SK-N-SH treated with all-trans-retinoic acid at 6 μM for 48 hours (cell line): ENCODE measurements around the gene APOL5.
"Not testable (repeated sequence)": the region's sequence is repeated elsewhere in the genome, so short reads cannot be mapped to it uniquely, and the experiment has no call there.

ENCODE experiments used
- ATAC-seq: fragments of 200-7000 bp; cut with Tn5 transposase; 3 replicates; pipeline ENCODE4 v1.9.1; 2020; ENCODE audit warnings: mild to moderate bottlenecking, moderate library complexity
- ARNTL ChIP-seq: fragments of 450-650 bp; formaldehyde crosslinking; IDR thresholded peaks from 2 replicates; pipeline ENCODE4 v1.5.0; 2020; ENCODE audit warnings: low read depth, mild to moderate bottlenecking, moderate library complexity, borderline replicate concordance
- BACH2 ChIP-seq: fragments of 250-450 bp; sonication (Bioruptor Pico); IDR thresholded peaks from 2 replicates; pipeline ENCODE4 v1.9.0; 2021; ENCODE audit warnings: mild to moderate bottlenecking, borderline replicate concordance
- CSDC2 ChIP-seq: fragments of 250-450 bp; sonication (Bioruptor Pico); IDR thresholded peaks from 2 replicates; pipeline ENCODE4 v1.5.0; 2020; ENCODE audit warnings: mild to moderate bottlenecking, moderate library complexity
- ESRRG ChIP-seq: fragments of 250-450 bp; sonication (Bioruptor Pico); IDR thresholded peaks from 2 replicates; pipeline ENCODE4 v1.6.1; 2021; ENCODE audit warnings: mild to moderate bottlenecking
- ISL1 ChIP-seq: fragments of 250-450 bp; sonication (Bioruptor Pico); IDR thresholded peaks from 2 replicates; pipeline ENCODE4 v2.1.2; 2022; ENCODE audit warnings: mild to moderate bottlenecking, moderate library complexity
- OSR1 ChIP-seq: fragments of 250-450 bp; sonication (Bioruptor Pico); IDR thresholded peaks from 2 replicates; pipeline ENCODE4 v1.8.0; 2022; ENCODE audit warnings: moderate library complexity, mild to moderate bottlenecking, inconsistent platforms
- PPARA ChIP-seq: fragments of 250-450 bp; sonication (Bioruptor Pico); IDR thresholded peaks from 2 replicates; pipeline ENCODE4 v1.5.0; 2020; ENCODE audit warnings: mild to moderate bottlenecking, borderline replicate concordance
- RARB ChIP-seq: fragments of 250-450 bp; sonication (Bioruptor Pico); IDR thresholded peaks from 2 replicates; pipeline ENCODE4 v1.8.0; 2021; ENCODE audit warnings: mild to moderate bottlenecking, moderate library complexity
- SNAI2 ChIP-seq: fragments of 250-450 bp; sonication (Bioruptor Pico); IDR thresholded peaks from 2 replicates; pipeline ENCODE4 v1.5.0; 2020; ENCODE audit warnings: mild to moderate bottlenecking, moderate library complexity
- TOX ChIP-seq: fragments of 250-450 bp; sonication (Bioruptor Pico); IDR thresholded peaks from 2 replicates; pipeline ENCODE4 v1.8.0; 2021; ENCODE audit warnings: mild to moderate bottlenecking, moderate library complexity, borderline replicate concordance
- ZFP3 ChIP-seq: fragments of 250-450 bp; sonication (Bioruptor Pico); IDR thresholded peaks from 2 replicates; pipeline ENCODE4 v1.5.0; 2020; ENCODE audit warnings: mild to moderate bottlenecking, moderate library complexity
- ZFP30 ChIP-seq: fragments of 450-650 bp; formaldehyde crosslinking; IDR thresholded peaks from 2 replicates; pipeline ENCODE4 v1.5.0; 2022; ENCODE audit warnings: mild to moderate bottlenecking, moderate library complexity
- ZNF70 ChIP-seq: fragments of 450-650 bp; formaldehyde crosslinking; IDR thresholded peaks from 2 replicates; pipeline ENCODE4 v1.5.0; 2020; ENCODE audit warnings: mild to moderate bottlenecking, moderate library complexity
- ZNF8 ChIP-seq: fragments of 450-650 bp; formaldehyde crosslinking; IDR thresholded peaks from 2 replicates; pipeline ENCODE4 v1.5.0; 2020; ENCODE audit warnings: mild to moderate bottlenecking, moderate library complexity
- TF ChIP-seq, protein P1 (sequence below): fragments of 250-450 bp; sonication (Bioruptor Pico); IDR thresholded peaks from 2 replicates; pipeline ENCODE4 v1.5.0; 2020; ENCODE audit warnings: mild to moderate bottlenecking, moderate library complexity
- TF ChIP-seq, protein P2 (sequence below): fragments of 250-450 bp; sonication (Bioruptor Pico); IDR thresholded peaks from 2 replicates; pipeline ENCODE4 v1.8.0; 2020; ENCODE audit warnings: mild to moderate bottlenecking, moderate library complexity, borderline replicate concordance
- TF ChIP-seq, protein P3 (sequence below): fragments of 250-450 bp; sonication (Bioruptor Pico); IDR thresholded peaks from 2 replicates; pipeline ENCODE4 v1.8.0; 2021; ENCODE audit warnings: low read depth, mild to moderate bottlenecking, moderate library complexity, borderline replicate concordance

The APOL5 gene

DNA sequence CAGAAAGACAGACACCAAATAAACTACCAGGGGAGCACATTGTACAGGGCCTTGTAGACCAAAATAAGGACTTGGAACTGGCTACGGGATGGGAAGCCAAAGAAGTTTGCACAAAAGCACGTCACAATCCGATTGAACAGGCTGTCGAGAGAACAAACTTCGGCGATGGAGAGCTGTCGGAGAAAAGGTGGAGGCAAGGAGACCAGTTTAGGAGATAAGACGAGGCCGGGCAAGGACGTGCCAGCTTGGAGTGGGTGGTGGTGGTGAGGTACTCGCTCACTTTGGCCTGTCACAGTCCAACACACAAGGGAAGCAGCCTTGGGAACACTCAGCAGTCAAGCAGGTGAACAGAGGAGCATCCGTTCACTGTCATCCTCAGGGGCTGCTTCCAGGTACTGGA is 19.0 kb downstream of the APOL5 start:
- no peak for ATAC-seq
- TF ChIP-seq CSDC2 (CRISPR knock-in tag) (no peak), RARB (CRISPR knock-in tag) (no peak), ISL1 (CRISPR knock-in tag) (no peak), SNAI2 (CRISPR knock-in tag) (no peak), ZNF70 (CRISPR knock-in tag) (no peak), PPARA (CRISPR knock-in tag) (no peak), ZNF8 (CRISPR knock-in tag) (no peak), TOX (CRISPR knock-in tag) (no peak), ARNTL (CRISPR knock-in tag) (no peak), OSR1 (CRISPR knock-in tag) (no peak), ZFP3 (CRISPR knock-in tag) (no peak)
- TF ChIP-seq, protein P1, sequence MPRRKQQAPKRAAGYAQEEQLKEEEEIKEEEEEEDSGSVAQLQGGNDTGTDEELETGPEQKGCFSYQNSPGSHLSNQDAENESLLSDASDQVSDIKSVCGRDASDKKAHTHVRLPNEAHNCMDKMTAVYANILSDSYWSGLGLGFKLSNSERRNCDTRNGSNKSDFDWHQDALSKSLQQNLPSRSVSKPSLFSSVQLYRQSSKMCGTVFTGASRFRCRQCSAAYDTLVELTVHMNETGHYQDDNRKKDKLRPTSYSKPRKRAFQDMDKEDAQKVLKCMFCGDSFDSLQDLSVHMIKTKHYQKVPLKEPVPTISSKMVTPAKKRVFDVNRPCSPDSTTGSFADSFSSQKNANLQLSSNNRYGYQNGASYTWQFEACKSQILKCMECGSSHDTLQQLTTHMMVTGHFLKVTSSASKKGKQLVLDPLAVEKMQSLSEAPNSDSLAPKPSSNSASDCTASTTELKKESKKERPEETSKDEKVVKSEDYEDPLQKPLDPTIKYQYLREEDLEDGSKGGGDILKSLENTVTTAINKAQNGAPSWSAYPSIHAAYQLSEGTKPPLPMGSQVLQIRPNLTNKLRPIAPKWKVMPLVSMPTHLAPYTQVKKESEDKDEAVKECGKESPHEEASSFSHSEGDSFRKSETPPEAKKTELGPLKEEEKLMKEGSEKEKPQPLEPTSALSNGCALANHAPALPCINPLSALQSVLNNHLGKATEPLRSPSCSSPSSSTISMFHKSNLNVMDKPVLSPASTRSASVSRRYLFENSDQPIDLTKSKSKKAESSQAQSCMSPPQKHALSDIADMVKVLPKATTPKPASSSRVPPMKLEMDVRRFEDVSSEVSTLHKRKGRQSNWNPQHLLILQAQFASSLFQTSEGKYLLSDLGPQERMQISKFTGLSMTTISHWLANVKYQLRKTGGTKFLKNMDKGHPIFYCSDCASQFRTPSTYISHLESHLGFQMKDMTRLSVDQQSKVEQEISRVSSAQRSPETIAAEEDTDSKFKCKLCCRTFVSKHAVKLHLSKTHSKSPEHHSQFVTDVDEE (CRISPR knock-in tag) = no peak
- TF ChIP-seq, protein P2, sequence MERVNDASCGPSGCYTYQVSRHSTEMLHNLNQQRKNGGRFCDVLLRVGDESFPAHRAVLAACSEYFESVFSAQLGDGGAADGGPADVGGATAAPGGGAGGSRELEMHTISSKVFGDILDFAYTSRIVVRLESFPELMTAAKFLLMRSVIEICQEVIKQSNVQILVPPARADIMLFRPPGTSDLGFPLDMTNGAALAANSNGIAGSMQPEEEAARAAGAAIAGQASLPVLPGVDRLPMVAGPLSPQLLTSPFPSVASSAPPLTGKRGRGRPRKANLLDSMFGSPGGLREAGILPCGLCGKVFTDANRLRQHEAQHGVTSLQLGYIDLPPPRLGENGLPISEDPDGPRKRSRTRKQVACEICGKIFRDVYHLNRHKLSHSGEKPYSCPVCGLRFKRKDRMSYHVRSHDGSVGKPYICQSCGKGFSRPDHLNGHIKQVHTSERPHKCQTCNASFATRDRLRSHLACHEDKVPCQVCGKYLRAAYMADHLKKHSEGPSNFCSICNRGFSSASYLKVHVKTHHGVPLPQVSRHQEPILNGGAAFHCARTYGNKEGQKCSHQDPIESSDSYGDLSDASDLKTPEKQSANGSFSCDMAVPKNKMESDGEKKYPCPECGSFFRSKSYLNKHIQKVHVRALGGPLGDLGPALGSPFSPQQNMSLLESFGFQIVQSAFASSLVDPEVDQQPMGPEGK (CRISPR knock-in tag) = no peak
- TF ChIP-seq, protein P3, sequence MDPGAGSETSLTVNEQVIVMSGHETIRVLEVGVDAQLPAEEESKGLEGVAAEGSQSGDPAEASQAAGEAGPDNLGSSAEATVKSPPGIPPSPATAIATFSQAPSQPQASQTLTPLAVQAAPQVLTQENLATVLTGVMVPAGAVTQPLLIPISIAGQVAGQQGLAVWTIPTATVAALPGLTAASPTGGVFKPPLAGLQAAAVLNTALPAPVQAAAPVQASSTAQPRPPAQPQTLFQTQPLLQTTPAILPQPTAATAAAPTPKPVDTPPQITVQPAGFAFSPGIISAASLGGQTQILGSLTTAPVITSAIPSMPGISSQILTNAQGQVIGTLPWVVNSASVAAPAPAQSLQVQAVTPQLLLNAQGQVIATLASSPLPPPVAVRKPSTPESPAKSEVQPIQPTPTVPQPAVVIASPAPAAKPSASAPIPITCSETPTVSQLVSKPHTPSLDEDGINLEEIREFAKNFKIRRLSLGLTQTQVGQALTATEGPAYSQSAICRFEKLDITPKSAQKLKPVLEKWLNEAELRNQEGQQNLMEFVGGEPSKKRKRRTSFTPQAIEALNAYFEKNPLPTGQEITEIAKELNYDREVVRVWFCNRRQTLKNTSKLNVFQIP (CRISPR knock-in tag) = no peak

DNA sequence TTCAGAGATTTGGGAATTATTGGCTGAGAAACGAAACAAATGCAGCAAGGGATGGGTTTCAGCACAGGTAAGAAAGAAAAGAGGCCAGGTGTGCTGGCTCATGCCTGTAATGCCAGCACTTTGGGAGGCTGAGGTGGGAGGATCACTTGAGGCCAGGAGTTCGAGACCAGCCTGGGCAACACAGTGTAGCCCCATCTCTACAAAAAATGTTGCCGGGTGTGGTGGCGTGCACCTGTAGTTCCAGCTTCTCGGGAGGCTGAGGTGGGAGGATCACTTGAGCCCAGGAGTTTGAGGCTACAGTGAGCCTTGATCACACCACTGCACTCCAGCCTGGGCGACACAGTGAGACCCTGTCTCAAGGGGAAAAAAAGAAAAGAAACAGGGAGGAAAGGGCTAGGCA is 20.2 kb downstream of the APOL5 start:
- ATAC-seq = not testable (repeated sequence)

DNA sequence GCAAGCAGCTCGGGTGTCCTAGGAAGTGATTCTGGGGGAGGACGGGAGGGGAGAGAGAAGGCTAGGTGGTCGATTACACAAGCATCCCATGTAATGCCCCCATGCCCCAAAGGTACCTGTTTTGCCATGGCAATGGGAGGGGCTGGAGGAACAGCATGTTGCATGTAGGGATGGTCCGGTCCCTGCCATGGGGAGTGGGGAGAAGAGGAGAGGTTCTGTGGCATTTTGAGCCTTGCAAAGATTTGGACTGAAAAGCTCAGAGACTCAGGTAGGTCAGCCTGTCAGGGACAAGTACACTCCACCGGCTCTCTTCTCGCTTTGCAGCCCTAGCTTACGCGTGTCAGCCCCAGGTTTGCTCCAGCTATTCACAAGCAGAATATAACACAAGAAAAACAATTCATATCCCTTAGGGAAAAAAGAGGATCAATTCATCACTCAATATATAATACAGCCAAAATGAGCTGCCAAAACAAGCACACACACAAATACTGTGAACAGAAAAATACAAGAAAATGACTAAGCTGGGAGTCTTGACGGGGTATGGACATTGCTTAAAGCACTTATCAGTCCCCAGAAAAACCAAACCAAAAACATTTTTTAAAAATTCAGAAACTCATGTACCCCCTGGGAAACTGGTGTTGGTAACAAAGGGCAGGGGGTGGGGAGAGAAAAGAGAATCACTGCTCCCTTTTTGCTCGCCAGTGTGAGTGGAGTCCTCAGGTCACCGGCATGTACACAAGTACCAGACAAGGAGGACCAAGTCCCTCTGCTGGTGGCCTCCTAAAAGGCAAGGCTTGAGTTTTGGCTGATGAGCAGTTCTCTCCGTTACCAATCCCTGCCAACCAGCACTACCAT is 21.6 kb downstream of the APOL5 start:
- ATAC-seq = no peak
- TF ChIP-seq, protein P2 (CRISPR knock-in tag) = no peak
- TF ChIP-seq BACH2 (CRISPR knock-in tag) (no peak), ARNTL (CRISPR knock-in tag) (no peak), RARB (CRISPR knock-in tag) (no peak), ZFP30 (CRISPR knock-in tag) (no peak), ESRRG (CRISPR knock-in tag) (no peak), PPARA (CRISPR knock-in tag) (no peak), ZNF70 (CRISPR knock-in tag) (no peak)
- TF ChIP-seq, protein P1 (CRISPR knock-in tag) = no peak
- TF ChIP-seq, all 23 proteins: peak for 0
